Left hindlimb (tissue), 1 donor: ENCODE measurements around the gene P4HA2.
A peak's percentile ranks its signal among the peaks of the same experiment; 100 is the strongest.

Experiments used
- DNase-seq: peaks from one replicate; pipeline ENCODE4 v3.0.0-alpha.2; 2018

The P4HA2 gene

DNA sequence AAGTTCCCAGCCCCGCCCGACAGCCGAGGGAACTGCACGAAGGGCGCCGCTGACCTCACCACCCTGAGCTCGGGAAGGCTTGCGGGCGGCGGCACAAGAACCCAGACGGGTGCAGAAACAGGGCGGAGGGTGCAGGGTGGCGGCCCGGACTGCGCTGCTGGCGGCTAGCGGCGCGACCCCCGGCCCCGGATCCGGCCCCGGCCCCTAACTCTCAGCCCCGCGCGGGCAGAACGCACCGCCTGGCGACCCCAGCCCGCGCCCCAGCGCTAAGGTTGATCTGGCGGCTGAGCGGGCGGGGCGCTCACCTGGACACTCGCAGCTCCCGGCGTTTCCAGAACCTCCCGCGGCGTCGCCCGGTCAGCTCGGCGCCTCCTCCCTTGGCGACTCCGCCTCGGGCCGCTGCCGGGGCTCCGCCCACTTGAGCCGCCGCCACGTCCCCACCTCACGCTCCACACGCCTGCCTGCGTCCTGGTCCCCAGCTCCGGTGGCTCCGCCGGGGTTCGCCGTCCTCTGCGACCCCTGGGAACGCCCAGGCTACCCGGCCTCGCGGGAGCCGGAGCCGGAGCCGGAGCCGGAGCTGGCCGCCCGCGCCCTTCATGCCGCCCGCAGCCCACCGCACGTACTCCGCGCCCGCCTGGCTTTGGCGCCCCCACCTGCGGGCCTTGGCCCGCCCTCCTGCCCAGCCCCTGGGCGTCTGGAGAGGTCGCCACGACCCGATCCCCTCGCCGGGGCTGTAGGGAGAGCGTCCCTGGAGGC lies at the start of gene P4HA2:
Gene P4HA2, minus strand, starts transcription at position 369 of the 756 bp plus-strand sequence. CDS start 9,227 bp downstream, outside the sequence.
- DNase-seq, result peak; percentile 88

DNA sequence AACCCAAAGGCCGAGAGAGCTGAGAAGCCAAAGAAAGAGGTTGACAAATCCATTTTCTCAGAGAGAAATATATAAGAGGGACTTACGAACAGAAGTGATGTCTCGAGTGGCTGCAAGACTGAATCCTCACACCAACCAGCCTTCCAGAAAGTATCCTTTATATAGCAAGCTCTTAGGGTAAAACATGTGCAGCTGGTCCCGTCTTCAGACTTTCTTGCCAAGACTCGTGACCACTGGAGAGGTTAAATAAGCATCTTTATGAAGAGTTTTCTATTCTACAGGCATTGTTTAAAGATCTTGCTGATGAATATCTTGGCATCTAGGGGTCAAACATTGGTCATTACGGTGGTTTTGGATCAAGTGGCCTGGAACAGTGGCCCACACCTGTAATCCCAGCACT lies 49.6 kb upstream of the P4HA2 start:
- no peak for DNase-seq

DNA sequence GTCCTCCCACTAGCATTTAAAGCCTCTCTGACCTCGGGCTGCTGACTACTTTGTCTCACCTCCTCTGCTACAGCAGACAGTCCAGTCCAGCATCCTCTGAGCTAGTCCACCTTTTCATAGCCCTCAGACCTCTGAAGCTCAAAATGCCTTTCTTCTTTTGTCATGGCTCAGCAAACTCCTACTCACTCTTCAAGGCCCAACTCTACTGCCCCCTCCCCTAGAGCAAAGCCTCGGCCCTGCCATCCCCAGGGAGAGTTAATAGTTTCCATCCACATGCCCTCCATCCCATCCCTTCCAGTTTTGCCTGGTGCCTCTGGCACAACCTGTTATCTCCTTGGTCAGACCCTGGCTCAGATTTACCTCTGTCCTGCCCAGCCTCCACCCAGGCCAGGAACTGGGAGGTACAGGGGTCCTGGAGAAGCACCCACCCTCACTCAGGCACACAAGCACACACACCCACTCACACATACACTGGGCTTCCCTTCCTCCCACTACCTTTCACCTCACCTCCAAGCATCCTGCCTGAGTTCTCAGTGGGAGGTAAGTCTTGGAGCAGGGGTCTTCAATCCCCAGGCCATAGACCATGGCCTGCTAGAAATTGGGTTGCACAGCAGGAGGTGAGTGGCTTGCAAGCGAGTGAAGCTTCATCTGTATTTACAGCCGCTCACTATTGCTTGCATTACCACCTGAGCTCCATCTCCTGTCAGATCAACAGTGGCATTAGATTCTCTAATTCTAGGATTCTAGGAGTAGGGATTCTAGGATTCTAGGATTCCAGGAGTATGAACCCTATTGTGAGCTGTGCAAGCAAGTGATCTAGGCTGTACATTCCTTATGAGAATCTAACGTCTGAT lies 47.9 kb upstream of the P4HA2 start:
- DNase-seq, result no peak

DNA sequence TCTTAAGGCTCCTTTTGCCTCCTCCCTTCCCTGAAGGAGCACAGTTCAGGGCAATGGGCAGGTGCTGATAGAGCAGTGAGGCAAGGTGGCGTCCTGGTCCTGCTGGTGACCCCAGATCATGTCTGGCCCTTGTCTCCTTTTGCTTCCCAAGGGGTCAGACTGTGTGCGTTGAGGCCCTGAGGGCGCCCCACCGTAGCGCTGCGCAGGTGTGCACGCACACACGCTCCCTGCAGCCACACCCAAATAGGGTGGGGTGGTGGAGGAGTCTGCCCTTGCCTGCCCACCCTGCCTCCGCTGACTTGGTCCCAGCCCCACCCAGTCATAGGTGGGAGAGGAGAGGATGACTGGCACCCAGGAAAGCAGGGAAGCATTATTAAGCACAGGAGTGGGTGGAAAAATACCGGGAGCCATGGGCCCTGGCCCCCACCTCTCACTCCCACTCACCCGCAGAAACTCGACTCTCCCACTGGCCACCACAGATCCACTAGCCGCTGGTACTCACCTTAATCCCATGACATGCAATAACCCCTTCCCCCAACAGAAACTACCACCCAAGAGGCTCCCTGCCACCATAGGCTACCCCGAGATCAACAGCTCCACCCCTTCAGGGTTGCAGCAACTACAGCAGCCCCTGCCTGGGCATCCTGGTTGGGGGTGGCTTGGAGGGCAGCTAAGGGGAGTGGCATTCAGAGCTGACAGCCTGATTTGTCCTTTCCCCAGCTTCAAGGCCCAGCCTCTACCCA lies 46.6 kb upstream of the P4HA2 start:
- no peak for DNase-seq

DNA sequence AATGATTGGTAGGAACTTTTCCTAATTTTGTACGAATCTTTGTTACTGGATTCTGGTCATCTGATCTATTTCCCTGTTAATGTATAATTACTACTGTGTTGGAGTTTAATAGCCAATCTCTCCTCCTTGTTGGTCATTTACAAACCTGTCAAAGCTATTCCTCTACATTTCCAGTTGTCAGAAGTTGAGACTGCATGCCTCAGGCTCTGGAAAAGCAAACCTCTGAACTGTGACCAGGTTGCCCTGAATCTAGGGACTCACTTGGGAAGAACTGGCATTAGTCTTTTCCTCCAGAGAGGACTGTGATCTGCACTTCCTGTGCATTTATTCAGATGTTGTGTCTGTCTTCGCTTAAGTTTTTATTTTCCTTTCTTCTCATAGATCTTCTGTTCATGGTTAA lies 46.0 kb upstream of the P4HA2 start:
- no peak for DNase-seq

DNA sequence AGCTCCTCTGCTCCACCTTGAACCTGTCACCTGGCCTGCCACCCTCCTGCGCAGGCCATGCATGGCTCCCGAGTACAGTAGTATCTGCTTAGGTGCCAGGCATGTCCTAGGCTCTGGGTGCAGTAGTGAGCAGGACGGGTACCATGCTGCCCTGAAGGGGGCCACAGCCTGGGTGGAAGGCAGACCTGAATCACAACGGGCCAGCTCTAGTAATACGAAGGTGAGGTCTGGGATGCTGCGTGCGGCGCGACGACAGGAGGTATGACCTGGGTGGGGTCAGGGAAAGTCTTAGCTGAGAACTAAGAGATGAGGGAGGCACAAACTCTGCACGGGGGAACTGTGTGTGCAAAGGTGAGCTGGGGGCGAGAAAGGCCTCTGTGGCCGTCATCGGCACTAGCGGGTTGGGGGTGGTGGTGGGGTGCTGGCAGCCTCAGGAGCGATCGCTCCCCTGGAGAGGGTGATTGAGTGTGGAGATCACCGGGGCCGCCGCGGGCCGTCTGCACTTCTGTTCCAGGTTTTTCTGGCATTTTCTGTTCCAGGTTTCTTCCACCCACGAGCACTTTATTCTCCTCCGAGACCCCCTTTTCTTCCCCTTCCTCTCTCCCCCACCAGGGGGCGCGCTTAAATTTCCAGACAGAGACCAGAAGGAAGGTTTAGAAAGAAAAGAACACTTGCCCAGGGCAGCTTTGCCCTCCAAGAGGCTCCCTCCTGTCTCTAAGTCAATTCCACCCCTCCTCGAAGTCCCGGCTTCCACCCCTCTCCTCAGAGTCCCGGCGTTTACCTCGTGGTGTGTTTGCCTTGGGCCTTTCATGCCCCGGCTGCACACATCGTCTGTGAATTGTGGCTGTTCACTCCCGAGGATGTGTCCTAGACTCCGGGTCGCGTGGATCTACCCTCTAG lies 44.9 kb upstream of the P4HA2 start:
- peak; percentile 68 for DNase-seq

DNA sequence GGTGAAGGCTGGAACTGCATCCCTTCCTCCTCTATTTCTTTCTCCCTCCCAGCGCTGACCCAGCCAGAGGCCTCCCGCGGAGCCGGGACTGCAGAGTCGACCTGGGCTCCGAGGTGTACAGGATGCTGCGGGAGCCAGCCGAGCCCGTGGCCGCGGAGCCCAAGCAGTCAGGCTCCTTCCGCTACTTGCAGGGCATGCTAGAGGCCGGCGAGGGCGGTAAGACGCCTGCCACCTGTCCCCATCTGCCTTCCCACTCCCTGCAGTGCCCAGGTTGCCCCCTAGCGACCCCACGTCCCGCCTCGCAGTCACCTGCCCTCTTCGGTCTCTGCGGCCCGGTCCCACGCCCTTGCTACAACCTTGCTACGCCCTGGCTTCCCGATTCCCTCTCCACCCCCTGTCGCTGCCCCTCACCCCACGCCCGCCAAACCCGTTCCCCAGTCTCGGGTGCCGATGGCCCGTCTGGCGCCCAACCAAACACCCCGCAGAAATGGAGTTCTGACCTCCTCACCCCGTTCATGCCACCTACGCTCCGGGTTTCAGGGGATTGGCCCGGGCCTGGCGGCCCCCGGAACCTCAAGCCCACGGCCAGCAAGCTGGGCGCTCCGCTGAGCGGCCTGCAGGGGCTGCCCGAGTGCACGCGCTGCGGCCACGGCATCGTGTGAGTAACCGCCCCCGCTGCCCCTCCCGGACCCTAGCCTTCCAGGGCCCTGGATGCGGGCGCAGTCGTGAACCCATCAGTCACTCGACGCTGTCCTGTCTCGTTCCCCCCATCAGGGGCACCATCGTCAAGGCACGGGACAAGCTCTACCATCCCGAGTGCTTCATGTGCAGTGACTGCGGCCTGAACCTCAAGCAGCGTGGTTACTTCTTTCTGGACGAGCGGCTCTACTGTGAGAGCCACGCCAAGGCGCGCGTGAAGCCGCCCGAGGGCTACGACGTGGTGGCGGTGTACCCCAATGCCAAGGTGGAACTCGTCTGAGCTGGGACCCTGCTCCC lies 43.9 kb upstream of the P4HA2 start:
- DNase-seq, result no peak

DNA sequence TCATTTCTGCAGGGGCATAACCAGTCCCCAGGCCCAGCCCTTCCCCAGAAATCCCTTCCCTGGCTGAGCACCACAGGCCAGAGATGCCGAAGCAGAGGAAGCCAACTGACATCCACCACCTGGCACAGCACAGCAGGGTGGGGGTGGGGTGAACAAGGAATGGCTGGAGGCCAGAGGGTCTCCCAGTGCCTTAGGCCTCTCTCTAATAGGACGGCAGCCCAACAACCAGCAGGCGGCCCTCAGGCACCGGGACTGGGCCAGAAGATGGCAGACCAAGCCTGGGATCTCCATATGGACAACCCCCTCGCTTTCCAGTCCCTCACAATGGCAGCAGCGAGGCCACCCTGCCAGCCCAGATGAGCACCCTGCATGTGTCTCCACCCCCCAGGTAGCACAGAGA lies 43.1 kb upstream of the P4HA2 start:
- DNase-seq, result no peak

DNA sequence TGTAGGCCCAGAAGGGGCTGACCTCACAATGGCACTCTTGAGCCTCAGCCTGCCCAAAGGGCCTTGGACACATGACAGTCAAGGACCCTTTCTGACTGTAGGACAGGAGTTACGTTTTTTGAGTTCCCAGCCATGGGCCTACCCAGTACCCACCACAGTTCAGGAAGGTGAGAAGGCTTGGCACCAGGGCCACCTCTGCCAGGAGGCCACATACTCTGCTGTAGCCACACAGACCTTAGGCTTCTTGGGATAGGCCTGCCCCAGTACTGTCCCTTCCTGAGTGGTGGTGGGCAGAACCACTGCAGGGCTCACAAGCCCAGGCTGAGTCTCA lies 42.6 kb upstream of the P4HA2 start:
- no peak for DNase-seq

DNA sequence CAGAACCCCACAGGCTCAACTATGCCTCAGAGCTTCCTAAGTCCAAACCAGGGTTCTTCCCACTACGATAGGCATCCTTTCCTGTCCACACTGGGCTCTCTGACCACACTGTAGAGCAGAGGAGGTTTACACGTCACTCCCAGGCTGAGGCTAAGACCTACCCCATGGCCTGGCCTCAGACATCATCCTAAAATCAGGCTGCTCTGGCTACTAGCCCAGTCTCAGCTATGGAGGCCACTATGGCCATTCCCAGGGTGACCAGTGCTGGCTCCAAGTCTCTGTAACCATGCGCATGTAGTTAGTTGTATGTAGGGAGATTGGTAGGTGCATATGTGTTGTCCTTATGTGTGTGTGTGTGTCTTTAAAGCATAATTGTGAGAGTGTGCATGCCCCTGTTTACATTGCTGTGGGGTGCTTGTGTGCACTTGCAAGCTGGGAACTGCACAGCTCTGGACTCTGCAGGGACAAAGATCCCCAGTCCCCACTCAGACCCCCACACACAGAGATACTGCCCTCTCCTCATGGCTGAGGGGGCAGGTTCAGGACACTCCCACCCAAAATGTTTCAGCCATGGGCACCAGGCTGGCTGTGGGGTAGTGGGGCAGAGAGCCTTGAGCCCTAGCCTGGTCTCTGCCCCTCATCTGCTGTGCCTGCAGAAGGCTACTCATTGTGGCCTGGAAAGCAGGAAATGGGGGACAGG lies 42.1 kb upstream of the P4HA2 start:
- DNase-seq, result no peak

DNA sequence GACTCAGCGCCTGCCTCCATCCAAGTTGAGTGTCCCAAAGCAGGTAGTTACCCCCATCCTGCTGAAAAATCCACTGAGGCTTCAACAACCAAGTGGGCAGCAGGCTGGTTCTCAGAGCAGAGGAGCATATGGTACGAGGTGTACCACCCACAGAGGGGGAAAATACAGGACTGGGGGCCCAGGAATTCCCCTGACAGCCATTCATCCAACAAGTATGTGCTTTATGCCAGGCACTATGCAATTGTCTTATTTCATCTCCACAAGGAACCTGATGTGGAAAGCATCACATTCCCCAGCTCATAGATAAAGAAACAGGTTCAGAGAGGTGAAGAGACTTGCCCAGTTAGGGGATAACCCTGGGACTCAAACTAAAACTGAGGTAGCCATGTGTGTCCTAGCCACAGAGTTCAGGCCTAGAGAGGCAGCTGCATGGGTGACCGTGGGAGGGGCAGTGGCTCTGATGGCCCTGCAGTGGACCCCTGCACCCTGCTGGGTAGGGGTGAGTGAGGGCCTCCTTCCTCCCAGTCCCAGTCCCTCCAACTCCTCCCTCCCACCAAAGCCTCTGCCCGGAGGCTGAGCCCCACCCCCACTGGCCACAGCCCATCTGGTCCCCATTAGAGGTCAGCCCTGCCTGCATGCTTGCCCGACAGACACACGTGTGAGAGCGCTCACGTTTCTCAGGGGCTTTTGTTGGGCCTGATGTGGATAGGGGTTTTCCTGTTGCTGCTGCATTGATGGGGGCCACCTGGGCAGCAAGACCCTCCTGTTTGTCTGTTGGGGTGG lies 41.3 kb upstream of the P4HA2 start:
- DNase-seq, result no peak

DNA sequence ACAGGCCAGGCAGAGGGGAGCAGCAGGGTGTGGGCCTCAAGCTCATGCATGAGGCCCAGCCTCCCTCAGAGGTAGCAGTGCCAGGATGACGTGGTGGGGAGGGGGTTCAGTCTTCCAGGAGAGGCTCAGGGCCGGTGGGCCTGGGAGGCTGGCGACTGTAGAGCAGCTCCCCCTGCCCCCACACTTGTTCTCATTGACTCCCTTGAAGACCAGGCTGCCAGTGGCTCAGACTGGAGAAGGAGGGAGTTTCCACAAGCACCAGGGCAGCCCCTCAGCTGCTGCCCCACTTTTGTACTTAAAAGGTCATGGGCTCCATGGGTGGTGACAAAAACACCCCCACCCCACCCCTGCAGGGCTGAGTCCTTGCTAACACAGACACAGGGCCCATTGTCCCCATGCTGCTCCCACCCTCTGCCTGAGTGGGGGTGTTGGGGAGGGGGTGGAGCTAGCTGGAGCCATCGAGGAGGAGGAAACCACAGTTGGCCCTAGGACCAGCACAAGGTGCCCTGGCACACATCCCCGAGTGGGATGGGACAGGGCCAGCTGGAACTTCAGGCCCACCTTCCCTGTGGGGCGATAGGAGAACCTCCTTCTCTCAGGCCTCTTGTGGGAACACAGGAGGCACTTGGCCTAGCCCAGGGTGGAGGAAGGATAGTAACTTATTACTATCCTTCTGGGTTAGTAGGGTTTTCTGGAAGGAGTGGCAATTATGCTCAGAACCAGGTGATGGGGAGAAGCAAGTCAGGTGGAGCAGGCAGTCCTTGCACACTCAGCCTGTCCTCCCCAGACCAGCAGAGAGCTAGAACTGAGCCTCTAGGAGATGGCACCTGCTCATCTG lies 40.5 kb upstream of the P4HA2 start:
- no peak for DNase-seq

DNA sequence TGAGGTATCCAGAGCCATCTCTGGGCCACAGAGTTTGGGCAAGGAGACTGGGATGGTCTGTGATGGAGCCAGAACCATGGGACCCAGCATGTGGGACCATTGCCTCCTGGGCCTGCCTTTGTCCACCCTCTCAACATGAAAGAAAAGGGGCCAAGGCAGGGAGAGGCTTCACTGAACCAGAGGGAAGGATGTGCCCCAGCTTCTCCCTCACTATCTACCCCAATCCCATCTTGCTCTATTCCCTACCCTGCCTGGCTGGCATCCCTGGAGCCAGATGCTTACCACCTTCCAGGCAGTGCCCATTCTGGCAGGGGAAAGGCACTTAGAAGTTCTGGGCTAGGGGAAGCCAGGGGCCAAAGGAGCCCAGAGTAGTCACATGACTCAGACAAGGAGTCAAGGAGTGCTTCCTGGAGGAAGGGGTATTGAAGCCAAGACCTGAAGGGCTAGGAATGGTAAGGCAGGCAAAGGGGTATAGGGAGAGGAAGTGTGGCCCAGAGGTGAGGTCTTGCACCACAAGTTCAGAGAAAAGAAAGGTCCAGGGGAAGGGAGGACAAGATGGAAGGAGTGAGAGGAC lies 39.6 kb upstream of the P4HA2 start:
- no peak for DNase-seq

DNA sequence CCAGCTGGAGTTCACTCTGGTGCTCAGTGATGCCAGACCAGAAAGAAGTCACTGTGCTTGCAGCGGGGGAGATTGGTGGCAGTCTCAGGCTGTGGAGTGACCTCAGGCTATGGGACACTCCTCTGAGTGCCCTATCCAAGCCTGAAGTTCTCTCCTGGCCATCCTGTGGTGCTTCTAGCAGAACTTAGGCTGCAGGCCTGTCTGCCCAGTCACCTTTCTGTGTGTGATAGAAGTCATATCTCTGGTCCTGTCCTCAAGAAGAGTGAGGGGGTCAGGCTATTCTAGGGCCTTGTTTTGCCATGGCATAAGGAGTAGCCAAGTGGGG lies 39.1 kb upstream of the P4HA2 start:
- DNase-seq, result no peak

DNA sequence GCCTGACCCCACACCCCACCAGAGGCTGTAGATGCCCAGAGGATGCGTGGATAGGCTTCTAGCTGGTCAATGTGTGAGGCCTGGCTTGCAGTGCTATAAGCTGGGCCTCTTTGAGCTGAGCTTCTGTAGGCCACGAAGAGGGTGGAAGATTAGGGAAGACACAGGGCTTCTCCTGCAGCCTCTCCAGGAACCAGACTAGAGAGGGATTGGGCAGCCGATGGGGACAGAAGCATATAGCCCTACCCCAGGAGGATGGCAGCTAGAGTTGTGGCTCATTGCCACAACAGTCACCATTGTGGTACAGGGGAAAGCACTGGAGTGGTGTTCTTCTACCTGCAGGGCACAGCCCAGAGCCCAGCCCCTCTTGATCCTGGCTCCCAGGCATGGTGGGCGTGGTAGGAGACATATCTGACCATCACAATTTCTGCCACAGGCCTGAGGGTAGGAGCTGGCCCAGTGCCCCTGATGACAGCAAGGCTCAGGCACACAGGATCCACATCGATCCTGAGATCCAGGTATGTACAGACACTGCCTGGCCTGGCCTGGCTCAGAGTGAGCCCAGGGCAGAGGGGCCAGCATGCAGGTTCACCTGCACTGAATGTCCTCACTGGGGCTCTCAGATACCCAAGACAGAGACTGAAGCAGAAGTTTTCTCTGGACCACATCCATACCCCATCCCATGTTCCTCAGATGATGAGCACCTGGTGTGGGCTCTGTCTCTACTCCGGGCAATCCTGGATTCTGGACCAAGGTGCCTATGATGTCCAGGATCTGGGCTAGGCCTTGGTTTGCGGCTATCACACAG lies 38.6 kb upstream of the P4HA2 start:
- DNase-seq, result no peak

DNA sequence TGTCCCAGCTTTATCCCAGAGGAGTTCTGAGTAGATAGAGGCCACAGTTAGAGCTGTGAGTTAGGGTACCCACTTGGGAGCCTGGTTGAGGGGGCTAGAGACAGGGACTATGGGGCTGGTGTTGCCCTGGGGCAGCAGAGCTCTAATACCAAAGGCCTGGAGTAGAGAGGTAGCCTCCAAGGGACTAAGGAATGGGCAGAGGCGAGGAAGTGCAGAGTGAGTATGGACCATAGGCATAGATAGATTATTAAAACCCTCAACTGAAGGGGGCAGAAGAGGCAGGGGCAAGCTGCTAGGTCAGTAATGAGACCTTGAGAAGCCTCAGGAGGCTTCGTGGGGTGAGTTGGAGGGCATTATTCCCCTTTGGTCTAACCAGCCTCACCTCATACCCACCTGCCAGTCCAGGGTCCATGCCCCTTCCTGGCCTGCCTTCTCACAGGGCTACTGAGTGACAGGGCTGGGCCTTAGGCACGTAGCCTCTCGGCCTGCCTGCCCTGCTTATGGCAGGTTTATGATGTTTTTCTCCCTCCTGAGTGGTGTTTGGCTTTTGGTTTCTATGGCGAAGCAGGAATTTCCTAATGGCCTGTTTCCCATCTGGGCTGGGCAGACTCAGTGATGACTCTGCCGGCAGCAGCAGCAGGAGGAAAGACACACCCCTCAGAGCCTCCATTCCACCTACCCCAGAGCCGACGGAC lies 37.8 kb upstream of the P4HA2 start:
- DNase-seq, result peak; percentile 85
